Ishikawa (cell line): ENCODE results near the gene CPED1.

Experiments used
- REST ChIP-seq: IDR thresholded peaks from 2 replicates; pipeline ENCODE4 v1.6.1; 2012; ENCODE audit warnings: low read depth, mild to moderate bottlenecking
- TAF1 ChIP-seq: IDR thresholded peaks from 2 replicates; pipeline ENCODE4 v1.6.1; 2012; ENCODE audit warnings: low read depth, mild to moderate bottlenecking

GRCh38 chr7:121339082-121339481 is 350.6 kb downstream of the CPED1 start:
- no peak for TF ChIP-seq REST
- no peak for TF ChIP-seq TAF1
